ENCODE measurements around the gene MAMSTR.
A peak's percentile ranks its signal among the peaks of the same experiment; 100 is the strongest.

Gene MAMSTR

DNA sequence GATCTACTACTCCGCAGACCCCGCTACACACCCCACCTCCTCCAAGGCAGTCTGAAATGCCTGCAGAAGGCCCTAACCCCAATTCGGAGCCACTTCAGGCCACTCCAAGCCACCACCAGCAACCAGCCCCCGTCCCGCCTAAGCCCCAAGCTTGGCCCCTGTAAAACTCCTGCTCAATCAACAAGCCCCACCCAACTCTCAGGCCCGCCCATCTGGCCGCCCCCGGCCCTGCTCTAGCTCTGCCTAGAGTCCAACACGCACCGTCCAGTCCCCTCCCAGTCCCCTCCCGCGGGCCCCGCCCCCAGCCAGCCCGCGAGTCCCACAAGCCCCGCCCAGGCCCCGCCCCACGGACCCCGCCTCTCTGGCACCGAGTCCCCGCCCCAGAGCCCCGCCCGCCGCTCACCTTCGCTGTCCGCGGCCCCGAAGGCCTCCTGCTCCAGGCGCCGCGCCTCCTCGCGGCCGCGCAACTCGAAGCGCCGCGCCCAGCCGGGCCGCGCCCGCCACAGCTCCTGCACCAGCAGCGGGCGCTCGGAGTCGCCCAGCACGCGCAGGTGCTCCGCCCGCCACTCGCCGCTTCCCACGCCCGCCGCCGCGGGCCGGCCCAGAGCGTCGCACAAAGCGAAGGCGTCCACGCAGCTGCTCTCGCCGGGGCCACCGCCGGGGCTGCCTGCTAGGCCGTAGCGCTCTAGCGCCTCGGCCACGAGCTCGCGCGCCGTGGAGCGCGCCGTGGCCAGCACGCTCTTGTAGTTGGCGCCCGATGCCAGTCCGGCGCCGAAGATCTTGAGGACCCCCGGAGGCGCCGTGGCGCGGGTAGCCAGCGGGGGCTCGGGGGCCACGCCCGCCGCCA, 19.3 kb upstream of the MAMSTR start:
- H3K9ac ChIP-seq: peak overlapping the region; percentile 95

DNA sequence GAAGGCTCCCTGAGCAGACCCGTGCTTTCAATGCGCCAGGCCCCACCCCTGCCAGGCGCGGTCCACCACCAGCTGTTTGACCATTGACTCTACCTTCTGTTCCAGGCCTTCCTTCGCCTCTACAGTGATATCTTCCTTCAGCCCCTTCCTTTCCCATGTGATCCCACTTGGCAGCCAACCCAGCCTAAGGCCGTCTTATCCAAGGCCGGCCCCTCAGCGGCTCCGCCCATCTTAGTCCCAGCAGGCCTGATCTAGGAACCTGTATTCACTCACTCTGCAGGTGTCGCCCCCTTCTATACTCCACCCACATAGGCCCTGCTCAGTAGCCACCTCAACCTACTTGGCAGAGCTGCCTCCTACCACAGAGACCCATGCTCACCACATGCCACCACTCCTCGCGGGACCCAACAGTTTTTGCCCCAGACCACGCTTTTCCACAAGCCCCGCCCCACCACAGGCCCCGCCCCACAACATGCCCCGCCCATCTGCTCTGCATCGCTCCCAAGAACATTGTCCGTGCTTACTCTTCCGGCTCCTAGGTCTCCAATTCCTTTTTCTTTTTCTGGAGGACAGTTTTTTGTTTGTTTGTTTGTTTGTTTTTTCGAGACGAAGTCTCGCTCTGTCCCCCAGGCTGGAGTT, 18.0 kb upstream of the MAMSTR start:
- peaks cover 33% of the 10 kb centered on the region for H3K36me3 ChIP-seq
- no peak overlapping the region for H3K27ac ChIP-seq
- no peak overlapping the region for H3K4me3 ChIP-seq
- H3K9ac ChIP-seq: no peak overlapping the region
- no peaks in the 10 kb centered on the region for H3K9me3 ChIP-seq
- no peaks in the 10 kb centered on the region for H4K20me1 ChIP-seq
- no peak overlapping the region for H3K4me2 ChIP-seq
- H3K27me3 ChIP-seq: no peaks in the 10 kb centered on the region
- TF ChIP-seq Cebpa-rat (IDR thresholded peaks at IDR 0.05): no peak
- H3K4me1 ChIP-seq: peaks cover 34% of the 10 kb centered on the region

More for the DNA sequence above, 19.3 kb upstream of the MAMSTR start:
- peak overlapping the region; percentile 94 for H3K4me3 ChIP-seq
- peaks cover 28% of the 10 kb centered on the region for H3K36me3 ChIP-seq
- H3K4me1 ChIP-seq: peaks cover 34% of the 10 kb centered on the region
- H3K9me3 ChIP-seq: no peaks in the 10 kb centered on the region
- H4K20me1 ChIP-seq: no peaks in the 10 kb centered on the region
- TF ChIP-seq Cebpa-rat (IDR thresholded peaks at IDR 0.05): no peak
- peak overlapping the region; percentile 98 for H3K27ac ChIP-seq
- H3K4me2 ChIP-seq: peak overlapping the region; percentile 99
- H3K27me3 ChIP-seq: no peaks in the 10 kb centered on the region

DNA sequence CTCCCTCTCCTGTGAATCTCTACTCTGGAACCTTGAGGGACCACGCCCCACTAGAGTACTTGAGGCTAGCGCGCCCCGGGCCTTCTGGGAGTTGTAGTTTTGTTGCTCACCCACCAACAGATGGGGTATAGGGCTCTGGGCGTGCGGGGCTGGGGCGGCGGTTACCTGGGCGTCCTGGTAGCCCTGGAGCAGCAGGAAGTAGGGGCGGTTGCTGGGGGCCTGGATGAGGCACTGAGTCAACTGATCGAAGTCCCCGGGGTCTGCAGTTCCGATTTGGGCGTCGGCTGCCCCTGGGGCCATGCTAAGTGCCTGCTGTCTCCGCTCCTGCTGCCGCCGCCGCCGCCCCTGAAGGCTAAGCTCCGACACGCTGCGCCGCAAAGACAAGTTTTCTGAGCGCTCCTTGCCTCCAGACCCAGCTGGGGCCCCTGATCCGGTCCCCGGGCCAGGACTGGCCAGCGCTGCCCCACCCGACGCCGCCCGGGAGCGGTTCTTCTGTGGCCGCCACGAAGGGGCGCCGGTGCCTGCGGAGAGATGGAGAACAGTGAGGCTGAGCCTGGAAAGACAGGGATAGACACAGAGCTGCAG, 15.6 kb upstream of the MAMSTR start:
- Histone ChIP-seq H3K4me2 (no peak overlapping the region), H3K4me1 (peaks cover 11% of the 10 kb centered on the region), H3K9me3 (peaks cover 11% of the 10 kb centered on the region), H3K4me3 (no peak overlapping the region), H4K20me1 (no peaks in the 10 kb centered on the region), H3K9ac (no peak overlapping the region), H3K27me3 (no peaks in the 10 kb centered on the region), H3K36me3 (peaks cover 52% of the 10 kb centered on the region), H3K27ac (no peak overlapping the region)
- no peak for TF ChIP-seq Cebpa-rat (IDR thresholded peaks at IDR 0.05)

DNA sequence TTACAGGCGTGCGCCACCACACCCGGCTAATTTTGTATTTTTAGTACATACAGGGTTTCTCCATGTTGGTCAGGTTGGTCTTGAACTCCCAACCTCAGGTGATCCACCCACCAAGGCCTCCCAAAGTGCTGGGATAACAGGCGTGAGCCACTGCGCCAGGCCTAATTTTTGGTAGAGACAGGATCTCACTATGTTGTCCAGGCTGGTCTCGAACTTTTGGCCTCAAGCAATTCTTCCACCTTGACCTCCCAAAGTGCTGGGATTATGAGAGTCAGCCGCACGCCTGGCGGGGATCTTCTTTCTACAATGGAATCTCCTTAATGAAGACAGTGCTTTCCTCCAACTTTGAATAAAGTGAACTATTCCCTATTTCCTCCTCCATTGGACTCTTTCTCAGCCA, 15.1 kb upstream of the MAMSTR start:
- Histone ChIP-seq H3K27ac (no peak overlapping the region), H3K9me3 (peaks cover 16% of the 10 kb centered on the region), H3K4me1 (peaks cover 11% of the 10 kb centered on the region), H3K27me3 (no peaks in the 10 kb centered on the region), H3K4me2 (no peak overlapping the region), H4K20me1 (no peaks in the 10 kb centered on the region), H3K36me3 (peaks cover 57% of the 10 kb centered on the region), H3K9ac (no peak overlapping the region), H3K4me3 (no peak overlapping the region)
- no peak for TF ChIP-seq Cebpa-rat (IDR thresholded peaks at IDR 0.05)

DNA sequence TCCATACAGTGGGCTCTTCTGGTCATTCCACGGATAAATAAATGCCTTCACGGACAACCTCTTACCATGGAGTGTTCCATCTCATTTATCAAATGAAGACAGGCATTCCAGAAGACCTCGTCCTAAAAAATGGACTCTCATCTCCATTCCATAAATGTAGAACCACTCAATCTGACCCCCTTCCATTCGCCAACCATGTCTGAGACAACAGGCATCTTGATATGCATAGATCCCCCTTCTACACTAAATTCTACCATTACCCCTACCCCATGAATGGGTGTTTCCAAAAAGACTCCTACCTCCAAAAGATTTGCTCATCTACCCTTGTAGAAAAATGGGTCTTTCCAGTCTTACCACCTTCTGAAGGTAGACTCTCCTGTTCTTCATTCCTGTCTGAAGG, 11.9 kb upstream of the MAMSTR start:
- Histone ChIP-seq H3K9ac (no peak overlapping the region), H3K36me3 (peaks cover 87% of the 10 kb centered on the region), H3K9me3 (peaks cover 47% of the 10 kb centered on the region), H3K4me3 (no peak overlapping the region), H3K4me2 (no peak overlapping the region), H3K4me1 (peaks cover 8% of the 10 kb centered on the region), H3K27me3 (no peaks in the 10 kb centered on the region), H3K27ac (no peak overlapping the region), H4K20me1 (no peaks in the 10 kb centered on the region)
- TF ChIP-seq Cebpa-rat (IDR thresholded peaks at IDR 0.05): no peak

DNA sequence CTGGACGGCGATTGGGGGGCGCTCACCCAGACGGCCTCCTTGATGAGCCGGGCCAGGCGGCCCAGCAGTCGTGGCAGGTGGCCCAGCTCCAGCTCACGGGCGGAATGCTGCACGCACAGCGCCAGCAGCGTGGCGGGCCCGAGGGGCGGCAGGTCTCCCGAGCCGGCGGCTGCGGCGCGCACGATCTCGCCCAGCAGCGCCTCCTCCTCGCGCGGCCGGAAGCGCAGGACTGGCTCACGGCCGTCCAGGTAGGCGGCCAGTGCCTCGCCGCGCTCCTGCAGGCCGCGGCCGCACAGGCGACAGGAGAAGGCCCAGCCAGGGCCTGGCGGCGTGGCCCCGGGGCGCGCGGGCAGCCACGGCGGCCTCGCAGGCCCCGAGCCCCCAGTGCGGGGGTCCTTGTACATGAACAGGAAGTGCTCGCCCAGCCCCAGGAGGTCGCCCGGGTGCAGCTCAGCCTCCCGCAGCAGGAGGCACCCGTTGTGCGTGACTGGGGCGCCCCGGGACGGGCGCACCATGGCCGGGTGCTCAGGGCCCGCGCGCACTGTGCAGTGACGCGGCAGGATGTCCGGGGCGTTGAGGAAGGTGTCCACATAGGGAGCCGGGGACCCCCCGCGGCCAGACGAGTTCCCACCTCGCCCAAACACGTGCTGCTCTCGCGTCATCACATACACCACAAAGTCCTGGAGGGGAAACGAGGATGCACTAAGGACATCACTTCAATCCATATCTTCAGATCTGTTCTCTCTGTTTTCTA, 9.6 kb upstream of the MAMSTR start:
- H3K36me3 ChIP-seq: peaks cover 79% of the 10 kb centered on the region
- no peak overlapping the region for H3K4me3 ChIP-seq
- peaks cover 30% of the 10 kb centered on the region for H3K4me1 ChIP-seq
- peaks cover 54% of the 10 kb centered on the region for H3K9me3 ChIP-seq
- no peak overlapping the region for H3K4me2 ChIP-seq
- H3K9ac ChIP-seq: no peak overlapping the region
- no peaks in the 10 kb centered on the region for H4K20me1 ChIP-seq
- no peak overlapping the region for H3K27ac ChIP-seq
- no peaks in the 10 kb centered on the region for H3K27me3 ChIP-seq
- no peak for TF ChIP-seq Cebpa-rat (IDR thresholded peaks at IDR 0.05)

DNA sequence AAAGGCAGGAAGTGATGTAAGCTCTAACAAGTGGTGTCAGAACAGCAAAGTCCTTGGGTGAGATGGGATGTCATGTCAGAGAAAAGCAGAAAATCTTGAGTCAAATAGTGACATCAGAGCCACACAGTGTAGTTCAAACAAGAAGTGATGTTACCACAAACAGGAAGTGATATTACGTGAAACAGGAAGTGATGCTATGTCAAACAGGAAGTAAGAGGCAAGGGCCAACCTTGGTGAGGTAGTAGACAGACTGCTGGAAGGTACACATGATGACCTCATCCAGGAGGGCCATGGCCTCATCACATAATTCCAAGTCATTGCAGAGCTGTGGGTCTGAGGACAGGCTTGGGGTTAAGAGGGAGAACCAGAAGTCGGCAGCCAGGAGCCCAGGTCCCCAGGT, 7.0 kb upstream of the MAMSTR start:
- H3K9me3 ChIP-seq: peaks cover 54% of the 10 kb centered on the region
- peak overlapping the region; percentile 52 for H3K4me2 ChIP-seq
- peaks cover 64% of the 10 kb centered on the region for H3K36me3 ChIP-seq
- H3K9ac ChIP-seq: no peak overlapping the region
- no peaks in the 10 kb centered on the region for H4K20me1 ChIP-seq
- no peaks in the 10 kb centered on the region for H3K27me3 ChIP-seq
- H3K4me1 ChIP-seq: peaks cover 38% of the 10 kb centered on the region
- H3K27ac ChIP-seq: peak overlapping the region; percentile 82; the same call in 1 of the 2 replicates
- peak overlapping the region; percentile 37; the same call in 1 of the 2 replicates for H3K4me3 ChIP-seq
- no peak for TF ChIP-seq Cebpa-rat (IDR thresholded peaks at IDR 0.05)

DNA sequence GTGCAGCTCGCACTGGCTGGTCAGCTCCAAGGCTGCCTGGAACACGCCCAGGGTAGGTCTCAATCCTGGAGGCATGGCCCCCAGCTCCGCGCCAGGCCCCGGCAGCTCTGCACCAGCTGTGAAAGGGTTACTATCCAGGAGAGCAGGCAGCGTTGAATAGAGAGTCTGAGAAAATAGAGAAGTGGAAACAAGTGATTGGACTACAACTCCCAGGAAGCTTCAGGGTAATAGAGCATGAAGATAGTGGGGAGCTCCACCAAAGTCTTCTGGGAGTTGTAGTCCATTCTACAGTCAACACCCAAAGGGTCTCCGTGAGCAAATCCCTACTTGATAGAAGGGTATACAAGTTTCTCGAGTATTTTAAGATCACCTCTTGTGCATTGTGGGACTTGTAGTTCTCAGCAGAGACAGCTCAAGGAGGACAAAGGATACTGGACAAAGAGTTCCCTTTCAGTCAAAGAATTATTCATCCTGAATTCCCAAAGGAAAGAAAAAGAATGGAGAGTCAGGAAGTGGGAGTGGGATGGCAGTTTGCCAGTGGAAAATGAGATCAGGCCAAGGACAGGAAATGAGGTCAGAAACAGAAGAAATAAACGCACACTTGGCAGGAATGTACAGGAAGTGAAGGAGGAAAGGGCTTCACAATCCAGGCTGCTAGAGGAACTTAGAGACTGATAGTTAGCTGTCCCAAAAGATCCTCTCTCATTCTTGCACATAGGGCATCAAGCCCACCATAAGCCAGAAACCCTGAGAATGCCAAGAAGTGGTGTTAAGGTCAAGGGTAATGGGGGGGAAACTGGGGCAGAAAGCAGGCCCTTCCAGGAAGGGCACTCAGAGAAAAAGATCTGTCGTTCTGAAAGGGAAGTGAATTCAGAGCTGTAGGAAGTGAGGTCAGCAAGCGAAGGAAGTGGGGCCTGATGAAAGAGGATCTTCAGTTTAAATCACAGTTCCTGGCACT, 5.5 kb upstream of the MAMSTR start:
- Histone ChIP-seq H3K4me2 (peak overlapping the region; percentile 52), H3K36me3 (peaks cover 50% of the 10 kb centered on the region), H3K9me3 (peaks cover 42% of the 10 kb centered on the region), H3K9ac (peak overlapping the region; percentile 18; the same call in 1 of the 2 replicates), H3K4me3 (peak overlapping the region; percentile 2; the same call in 1 of the 2 replicates), H3K27ac (peak overlapping the region; percentile 82), H4K20me1 (no peaks in the 10 kb centered on the region), H3K4me1 (peaks cover 47% of the 10 kb centered on the region), H3K27me3 (no peaks in the 10 kb centered on the region)
- no peak for TF ChIP-seq Cebpa-rat (IDR thresholded peaks at IDR 0.05)

Measured in BLaER1 (cell line).